Measurements from ENCODE around the gene RAP1GAP2. TPM values are rescaled to one million over a fixed set of nuclear protein-coding genes. Genes with fewer than 3 reads are reported as not detected.
"Not testable (repeated sequence)": the region's sequence is repeated elsewhere in the genome, so short reads cannot be mapped to it uniquely, and the experiment has no call there.

RAP1GAP2 gene
- total RNA-seq, 1 donor from 2014 or later, result 5.1 TPM

DNA sequence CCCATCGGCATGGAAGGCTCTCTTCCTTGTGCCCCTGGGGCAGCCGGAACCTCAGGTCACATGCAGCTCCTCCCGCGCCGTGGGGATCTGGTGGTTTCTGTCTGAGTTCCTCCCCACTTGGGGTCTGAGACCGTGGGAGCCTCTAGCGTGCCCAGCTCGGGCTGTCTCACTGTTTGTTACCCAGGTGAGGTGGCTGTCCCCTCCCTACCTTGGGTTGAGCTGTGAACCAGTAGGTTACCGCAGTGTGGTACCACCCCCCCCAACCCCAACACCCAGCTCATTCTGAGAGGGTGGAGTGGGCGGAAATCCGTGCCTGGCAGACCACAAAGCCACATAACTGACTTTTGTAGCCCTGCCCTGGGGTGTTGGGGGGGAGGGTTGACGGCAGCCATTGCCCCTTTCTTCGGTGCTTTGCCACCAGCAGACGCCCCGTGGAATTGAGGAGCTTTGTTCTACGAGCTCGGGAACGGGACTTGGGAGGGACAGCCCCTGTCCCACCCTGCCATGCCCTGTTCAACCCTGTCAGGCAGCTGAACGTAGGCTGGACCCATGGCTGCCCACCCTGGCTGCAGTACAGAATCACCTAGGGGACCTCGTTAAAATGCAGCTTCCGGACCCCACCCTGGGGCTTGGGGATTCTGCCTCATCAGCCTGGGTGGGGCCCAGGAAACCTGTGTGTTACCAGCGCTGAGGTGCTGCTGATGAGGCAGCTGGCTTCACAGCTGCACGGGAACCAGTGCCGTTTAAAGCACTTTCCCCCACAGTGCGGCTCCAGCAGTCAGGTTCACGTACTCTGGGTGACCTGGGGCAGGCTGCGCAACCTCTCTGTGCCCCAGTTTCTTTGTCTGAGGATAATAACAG lies 18.5 kb downstream of the RAP1GAP2 start:
- no peak for DNase-seq

DNA sequence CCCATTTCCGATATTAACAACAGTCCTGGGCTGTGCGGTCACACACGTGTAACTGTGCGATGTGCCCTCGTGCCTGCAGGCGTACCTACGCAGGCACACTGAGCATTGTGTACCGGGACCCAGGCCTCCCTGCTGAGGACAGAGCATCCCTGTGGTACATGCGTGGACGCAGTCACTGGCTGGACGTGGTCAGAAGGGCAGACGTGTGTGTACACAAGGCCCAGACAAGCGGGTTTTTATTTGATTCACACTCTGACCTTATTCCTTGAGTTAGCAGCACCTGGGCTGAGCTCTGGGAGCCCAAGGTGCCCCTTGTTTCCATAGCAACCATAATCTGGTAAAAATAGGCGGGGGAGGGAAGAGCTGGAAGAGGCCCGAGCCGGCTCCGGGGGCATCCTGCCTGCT lies 19.5 kb downstream of the RAP1GAP2 start:
- no peak for DNase-seq

DNA sequence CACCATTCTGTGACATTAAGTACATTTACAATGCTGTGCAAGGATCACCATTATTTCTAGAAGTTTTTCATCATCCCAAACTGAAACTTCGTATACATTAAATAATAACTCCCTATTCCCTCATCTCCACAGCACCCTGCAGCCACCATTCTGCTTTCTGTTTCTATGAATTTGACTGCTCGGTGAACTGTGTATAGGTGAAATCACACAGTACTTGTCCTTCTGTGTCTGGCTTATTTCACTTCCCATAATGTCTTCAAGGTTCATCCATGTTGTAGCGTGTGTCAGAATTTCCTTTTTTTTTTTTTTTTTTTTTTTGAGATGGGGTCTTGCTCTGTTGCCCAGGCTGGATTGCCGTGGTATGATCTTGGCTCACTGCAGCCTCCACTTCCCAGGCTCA lies 20.4 kb downstream of the RAP1GAP2 start:
- no peak for DNase-seq

DNA sequence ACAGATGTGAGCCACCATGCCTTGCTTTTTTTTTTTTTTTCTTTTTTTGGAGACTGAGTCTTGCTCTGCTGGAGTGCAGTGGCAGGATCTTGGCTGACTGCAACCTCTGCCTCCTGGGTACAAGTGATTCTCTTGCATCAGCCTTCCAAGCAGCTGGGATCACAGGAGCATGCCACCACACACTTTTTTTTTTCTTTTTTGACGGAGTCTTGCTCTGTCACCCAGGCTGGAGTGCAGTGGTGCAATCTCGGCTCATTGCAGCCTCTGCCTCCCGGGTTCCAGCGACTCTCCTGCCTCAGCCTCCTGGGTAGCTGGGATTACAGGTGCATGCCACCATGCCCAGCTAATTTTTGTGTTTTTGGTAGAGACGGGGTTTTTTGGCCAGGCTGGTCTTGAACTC lies 23.1 kb downstream of the RAP1GAP2 start:
- DNase-seq, result not testable (repeated sequence)

DNA sequence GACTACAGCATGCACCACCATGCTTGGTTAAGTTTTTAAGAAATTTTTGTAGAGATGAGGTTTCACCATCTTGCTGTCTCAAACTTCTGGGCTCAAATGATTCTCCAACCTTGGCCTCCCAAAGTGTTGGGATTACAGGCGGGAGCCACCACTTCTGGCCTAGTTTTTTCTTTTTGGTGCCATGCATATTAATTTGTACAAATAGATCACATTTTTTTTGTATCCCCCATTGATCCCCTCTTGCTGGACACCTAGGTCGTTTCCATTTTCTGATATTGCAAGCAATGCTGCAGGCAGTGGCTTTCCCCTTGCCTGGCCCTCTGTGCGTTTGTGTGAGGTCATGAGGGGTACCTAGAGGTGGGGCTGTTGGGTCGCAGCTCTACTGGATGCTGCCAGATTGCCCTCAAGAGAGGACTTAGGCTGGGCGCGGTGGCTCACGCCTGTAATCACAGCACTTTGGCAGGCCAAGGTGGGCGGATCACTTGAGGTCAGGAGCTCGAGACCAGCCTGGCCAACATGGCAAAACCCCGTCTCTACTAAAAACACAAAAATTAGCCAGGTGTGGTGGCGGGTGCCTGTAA lies 23.8 kb downstream of the RAP1GAP2 start:
- DNase-seq, result no peak

DNA sequence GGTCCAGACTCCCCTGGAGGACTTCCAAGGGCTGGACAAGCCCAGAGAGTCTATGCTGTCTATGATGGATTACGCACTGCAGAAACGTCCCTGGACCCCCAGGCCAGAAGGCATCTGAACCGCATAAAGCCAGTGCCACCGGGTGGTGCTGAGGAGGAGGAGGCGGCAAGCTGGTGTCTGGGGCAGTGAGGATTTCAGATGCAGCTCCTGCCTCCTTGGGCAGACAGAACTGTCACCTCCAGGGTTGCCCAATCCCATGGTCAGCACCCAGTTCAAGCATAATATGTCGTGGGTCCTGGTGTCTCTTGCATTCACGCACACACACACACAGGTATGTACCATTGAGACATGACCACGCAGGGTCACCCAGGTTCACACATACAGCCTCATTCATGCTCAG lies 25.6 kb downstream of the RAP1GAP2 start:
- DNase-seq, result no peak

DNA sequence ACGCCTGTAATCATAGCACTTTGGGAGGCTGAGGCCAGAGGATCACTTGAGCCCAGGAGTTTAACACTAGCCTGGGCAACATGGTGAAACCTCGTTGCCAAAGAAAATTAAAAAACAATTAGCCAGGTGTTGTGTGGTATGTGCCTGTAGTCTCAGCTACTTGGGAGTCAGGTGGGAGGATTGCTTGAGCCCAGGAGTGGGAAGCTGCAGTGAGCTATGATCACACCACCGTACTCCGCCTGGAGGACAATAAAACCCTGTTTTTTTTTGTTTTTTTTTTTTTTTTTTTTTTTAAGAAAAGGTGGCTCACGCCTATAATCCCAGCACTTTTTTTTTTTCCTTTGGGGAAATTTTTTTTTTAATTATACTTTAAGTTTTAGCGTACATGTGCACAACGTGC lies 26.1 kb downstream of the RAP1GAP2 start:
- no peak for DNase-seq

DNA sequence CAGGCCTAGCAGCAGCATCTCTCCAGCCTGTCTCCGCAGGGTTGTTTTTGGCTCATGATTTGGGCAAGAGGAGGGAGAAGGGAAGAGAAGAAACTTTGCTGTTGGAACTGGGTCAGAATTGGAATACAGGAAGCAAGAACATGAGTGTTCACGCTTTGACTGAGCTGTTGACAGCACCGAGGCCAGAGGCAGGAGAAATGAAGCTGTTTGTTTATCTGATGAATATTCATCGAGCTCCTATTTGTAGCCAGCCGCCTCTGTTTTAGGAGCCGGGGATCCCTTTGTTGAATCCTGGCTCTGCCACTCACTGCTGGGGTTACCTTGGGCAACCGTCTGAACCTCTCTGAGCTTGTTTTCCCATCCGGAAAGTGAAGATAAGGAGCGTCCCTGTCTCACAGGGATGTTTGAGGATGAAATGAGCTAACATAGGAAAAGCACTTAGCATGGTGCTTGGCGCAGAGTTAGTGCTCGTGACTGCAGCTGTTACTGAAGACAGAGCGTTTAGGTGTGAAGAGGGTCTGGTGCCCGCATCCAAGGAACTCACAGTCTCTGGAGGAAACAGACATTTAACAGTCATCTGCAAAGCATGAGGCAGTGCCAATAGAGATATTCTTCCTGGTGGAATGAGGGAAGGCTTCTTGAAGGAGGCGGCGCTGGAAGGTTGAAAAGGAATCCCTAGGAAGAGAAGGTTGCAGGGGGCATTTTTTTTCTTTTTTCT lies 29.2 kb downstream of the RAP1GAP2 start:
- DNase-seq, result no peak

DNA sequence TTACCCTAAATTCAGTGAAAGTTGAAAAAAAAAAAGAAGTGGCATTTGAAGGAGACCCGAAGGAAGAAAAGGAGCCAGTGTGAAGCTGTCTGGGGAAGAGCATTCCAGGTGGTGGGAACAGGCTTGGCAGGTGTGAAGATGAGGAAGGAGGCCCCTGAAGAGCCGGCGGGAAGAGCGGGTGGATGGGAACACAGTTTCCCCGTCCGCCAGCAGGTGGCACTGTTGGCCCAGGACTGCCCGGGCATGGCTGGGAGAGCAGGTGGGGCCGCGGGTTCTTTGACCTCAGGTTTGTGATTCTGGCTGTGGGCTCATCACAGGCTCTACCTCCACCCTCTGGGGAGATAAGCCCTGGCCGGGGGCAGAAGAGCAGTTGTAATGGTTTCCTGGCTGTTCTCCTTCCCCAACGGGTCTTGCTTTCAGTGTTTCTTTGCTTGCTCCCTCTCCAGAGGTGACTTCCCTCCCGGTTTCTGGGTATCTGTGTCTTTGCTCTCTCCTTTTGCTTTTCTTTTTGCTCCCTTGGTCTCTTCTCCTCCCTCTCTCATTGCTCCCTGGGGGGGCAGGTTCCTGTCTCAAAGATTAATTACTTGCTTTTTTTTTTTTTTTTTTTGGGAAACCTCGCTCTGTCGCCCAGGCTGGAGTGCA lies 32.3 kb downstream of the RAP1GAP2 start:
- DNase-seq, result no peak

DNA sequence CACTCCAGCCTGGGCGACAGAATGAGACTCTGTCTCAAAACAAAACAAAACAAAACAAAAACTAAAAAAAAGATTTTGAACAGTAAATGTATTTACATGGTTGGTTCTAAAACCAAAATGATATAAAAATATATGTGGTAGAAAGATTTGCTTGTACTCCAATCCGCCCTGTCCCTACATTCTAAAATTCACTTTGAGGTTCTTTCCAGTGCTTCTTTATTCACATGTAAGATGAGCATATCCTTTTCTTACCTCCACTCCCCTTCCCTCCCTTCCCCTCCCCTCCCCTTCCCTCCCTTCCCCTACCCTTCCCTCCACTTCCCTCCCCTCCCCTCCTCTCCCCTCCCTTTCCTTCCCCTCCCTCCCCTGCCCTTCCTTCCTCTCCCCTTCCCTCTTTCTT lies 34.4 kb downstream of the RAP1GAP2 start:
- no peak for DNase-seq

DNA sequence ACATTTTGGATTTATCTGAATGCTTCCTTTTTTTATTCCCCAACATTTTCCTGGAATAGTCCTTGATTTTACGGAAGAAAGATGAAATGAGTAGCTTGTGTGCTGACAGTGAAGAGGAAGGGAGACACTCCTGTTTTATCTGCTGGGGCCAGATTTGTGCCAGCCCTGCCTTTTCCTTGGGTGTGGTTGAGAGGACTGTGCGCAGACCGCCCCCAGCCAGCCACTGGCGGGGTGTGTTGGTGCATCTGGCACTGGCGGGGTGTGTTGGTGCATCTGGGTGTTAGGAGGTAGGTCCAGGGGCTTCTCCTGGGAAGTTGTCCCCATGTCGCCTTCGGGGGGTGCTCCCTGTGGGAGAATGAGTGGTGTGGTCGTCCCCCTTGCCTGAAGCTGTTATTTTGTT lies 39.5 kb downstream of the RAP1GAP2 start:
- no peak for DNase-seq

DNA sequence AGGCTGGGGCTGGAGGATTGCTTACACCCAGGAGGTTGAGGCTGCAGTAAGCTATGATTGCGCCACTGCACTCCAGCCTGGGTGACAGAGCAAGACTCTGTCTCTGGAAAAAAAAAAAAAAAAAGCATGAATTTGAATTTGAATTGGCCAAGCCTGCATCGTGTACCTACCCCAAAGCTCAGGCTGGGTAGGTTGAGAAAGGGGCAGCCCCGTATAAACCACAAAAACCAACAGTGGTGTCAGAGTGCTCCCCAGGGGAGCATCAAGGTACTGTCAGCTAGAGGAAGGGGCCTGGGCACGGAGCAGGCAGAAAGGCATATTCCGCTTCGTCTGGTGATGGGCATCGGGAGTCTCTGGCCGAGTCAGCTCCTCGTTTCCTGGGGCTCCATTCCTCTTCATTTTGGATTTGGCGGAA lies 40.9 kb downstream of the RAP1GAP2 start:
- DNase-seq, result no peak

DNA sequence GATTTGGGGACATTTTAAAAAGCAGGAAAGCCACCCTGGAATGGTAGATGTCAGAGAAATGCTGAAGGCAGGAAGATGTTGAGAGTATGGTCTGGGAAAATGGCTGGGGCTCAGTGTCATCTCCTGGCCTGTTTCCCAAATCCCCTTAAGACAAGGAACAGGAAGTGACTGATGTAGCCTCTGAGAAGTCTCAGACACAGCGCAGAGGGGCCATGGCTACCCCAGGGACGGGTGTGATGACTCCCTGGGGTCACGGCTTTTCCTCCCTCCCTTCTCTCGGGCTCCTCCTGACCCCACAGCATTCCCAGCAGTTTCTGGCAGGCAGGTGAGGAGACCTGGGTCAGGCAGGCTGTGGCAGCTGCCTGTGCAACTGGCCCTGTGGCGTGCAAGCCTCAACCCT lies 45.4 kb downstream of the RAP1GAP2 start:
- DNase-seq, result no peak

DNA sequence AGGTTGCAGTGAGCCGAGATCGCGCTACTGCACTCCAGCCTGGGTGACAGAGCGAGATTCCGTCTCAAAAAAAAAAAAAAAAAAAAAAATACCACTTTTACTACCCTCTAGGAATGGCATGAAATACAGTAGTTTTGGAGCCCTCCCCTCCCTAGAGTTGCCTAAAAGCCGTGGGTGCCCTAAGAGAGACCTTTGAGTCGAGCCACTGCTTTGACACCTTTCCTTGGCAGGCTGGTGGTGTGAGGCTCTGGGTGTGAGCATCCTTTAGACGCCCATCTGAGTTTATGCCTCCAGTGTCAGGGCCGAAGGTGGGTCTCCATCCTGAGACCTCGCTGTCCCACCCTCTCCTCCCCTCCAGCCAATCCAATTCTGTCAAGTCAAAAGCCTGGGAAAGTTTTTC lies 46.2 kb downstream of the RAP1GAP2 start:
- no peak for DNase-seq

DNA sequence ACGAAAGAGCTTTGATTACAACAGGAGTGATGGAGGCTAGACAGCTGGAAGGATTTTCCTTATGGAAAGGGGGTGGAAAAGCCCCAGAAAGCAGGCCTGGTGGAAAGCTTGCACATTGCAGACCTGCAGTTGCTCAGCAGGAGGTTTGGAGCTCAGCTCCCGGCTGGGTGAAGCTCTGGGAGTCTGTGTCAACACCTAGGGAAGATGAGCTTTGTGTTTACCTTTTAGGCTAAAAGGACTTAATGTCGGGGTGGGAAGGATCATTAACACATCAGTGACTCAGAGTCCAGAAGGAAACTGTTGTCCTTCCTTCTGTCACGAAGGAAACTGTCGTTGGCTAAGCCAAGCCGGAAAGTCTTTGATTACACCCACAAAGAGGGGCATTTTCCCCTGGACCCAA lies 48.2 kb downstream of the RAP1GAP2 start:
- no peak for DNase-seq

DNA sequence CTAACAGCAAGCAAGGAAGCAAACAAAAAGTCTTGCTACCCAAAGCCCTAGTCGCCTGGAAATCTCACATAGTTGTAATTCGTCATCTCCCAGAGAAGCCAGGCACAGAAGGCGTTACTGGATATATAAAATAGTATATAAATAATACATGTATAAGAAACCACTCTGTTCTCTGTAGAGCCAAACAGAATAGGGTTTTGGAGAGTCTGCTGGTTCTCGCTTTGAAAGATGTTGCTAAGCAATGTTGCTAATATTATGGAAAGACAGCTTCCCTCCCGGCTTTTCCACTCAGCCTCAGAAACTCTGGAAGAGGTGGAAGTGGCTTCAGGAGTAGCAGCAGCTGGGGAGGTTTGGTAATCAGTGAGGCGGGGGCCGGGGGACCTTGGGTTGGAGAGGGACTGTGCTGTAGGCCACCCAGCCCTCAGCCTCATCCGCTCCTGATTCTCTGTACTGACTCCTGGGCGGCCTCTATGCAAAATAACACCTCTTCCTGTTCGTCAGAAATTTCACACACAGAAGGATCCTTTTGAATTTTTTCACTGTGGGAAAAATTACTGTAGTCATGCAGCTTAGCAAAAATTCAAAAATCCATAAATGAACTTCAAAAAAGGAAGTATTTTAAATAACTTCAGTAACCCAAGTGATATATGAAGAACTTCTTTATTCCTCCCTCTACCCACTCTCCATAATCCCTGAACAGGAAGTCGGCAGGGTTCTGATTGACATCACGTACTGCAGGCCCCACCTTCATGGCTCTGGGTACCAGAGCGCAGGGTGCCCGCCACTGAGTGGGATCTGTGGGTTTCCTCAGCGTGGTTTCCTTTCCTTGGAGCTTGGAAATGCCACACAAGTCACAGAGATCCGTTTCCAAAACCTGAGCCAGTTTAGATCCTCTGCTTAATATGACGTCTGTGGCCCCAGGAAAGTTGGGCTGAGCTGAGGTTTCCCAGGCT lies 51.4 kb downstream of the RAP1GAP2 start:
- DNase-seq, result no peak

DNA sequence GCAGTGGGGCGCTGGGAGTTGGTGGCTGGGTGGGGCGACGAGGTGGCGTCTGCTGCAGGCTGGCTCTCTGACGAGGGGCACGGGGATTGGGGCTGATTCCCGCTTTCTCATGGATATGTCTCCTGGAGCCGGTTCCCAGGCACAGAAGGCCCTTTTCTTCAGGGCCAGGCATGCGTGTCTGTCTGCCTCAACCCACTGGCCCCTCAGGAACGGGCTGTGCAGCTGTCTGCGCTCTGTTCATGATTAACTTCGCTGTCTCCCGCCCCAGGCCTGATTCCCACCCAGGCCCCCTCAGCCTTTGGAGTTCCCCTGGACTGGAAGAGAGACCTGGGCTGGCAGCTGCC lies 53.1 kb downstream of the RAP1GAP2 start:
- DNase-seq, result no peak

DNA sequence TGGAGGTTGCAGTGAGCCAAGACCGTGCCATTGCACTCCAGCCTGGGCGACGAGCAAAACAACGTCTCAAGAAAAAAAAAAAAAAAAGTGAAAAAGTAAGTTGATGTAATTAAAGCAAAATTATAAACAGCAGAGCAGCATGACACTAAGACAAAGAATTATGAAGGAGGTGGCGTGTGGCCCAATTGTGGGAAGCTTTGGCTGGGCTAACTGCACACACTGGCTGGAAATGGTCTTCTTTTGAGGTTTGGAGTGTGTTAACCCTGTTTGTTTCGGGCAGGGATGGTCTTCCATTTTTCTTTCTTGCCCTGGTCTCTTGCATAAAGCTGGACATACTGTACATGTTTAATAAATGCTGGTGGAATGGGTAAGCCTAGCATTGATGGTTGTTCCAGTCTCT lies 54.8 kb downstream of the RAP1GAP2 start:
- no peak for DNase-seq

DNA sequence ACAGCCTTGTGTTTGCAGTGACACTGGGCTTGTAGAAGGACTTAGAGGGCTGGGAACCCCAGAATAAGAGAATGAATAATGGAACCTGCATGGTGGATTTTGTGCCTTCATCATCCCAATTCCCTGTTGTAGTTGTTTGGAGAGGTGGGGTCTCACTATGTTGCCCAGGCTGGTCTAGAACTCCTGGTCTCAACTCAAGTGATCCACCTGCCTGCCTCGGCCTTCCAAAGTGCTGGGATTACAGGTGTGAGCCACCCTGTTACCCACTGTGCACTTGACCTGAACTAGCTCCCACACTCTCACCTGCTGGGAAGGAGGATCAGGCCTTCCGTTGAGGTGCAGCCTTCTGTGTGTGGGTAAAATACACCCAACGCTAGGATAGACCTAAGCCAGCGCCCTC lies 55.4 kb downstream of the RAP1GAP2 start:
- DNase-seq, result no peak

DNA sequence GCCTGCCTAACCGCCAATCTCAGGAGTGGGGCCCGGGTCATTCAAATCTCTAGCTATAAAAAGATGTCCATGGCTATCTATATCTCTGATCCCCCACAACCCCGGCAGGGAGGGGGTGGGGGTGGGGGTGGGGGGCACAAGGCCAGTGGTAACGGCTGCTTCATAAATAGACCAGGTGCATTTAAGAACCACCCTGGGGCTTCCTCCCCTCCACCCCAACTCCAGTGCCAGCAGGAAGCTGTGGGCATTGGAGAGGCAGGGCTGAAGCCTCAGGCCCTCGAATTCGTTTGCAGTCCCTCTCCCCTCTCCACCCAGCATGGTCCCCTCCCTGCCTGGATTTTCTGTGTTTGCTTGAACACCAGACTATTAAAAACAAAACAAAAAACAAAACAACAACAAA lies 56.0 kb downstream of the RAP1GAP2 start:
- no peak for DNase-seq

DNA sequence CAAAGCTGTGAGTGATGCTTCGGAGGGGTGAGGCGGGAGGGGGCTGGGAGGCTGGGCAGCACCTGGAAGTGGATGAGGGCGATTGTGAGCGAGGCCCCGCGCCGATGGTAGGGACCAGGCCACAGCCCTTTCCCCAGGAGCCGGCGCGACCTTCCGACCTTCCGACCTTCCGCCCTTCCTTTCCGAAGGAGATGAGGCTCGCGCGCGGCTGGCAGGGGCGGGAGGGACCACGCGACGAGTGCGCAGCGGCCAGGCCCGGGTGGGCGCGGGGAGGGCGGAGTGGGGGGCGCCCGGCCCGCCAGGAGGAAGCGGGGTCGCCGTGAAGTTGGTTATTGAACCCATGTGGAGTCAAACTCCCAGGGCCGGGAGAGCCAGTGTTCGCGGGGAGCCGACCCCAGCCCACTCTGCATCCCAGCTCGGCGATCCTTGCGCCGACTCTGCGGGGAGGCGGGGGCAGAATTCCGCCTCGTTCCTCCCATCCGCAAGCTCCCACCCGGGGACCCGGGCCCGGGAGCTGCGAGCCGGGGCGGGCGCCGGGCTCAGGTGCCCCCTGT lies 56.6 kb downstream of the RAP1GAP2 start:
- no peak for DNase-seq

Data from skin of body (tissue), 2 donors.